ENCODE results near the gene SPDYE2. TPM values are rescaled to one million over a fixed set of nuclear protein-coding genes. Genes with fewer than 3 reads are reported as not detected.
"Not testable (repeated sequence)": the region's sequence is repeated elsewhere in the genome, so short reads cannot be mapped to it uniquely, and the experiment has no call there.

The SPDYE2 gene
- total RNA-seq, 2 experiments from 2014 or later = not detected

- H3K27ac ChIP-seq (ENCODE audit: low read depth, low read length, poor library complexity, severe bottlenecking); H3K4me1 ChIP-seq (ENCODE audit: insufficient read depth, low read length, poor library complexity, severe bottlenecking); BruUV-seq (replicated peaks); H3K9me3 ChIP-seq (ENCODE audit: low read length); POLR2A ChIA-PET; H4K20me1 ChIP-seq (ENCODE audit: insufficient read depth, low read length); H3K9me2 ChIP-seq (ENCODE audit: insufficient read depth, low read length); H3K79me2 ChIP-seq (ENCODE audit: insufficient read depth, low read depth, low read length); intact Hi-C loops (cut with micrococcal nuclease; ENCODE audit: unreplicated experiment); H2AFZ ChIP-seq (ENCODE audit: low read length); DNase-seq (ENCODE audit: low spot score); CTCF ChIA-PET (ENCODE audit: unreplicated experiment); H3K36me3 ChIP-seq (ENCODE audit: insufficient read depth, low read length); H3K4me2 ChIP-seq (ENCODE audit: low read length); H3K4me3 ChIP-seq (ENCODE audit: low read depth, low read length, poor library complexity, severe bottlenecking): not testable (repeated sequence)
Measured at GRCh38 chr7:102568620-102569019, 17.6 kb downstream of the SPDYE2 start.

GRCh38 chr7:102572261-102573239, 21.5 kb downstream of the SPDYE2 start, which contains the start of gene POLR2J3:
Gene POLR2J3 (minus strand): TSS chr7:102572583. CDS start chr7:102572521, 62 bp downstream.
- CTCF ChIA-PET (ENCODE audit: unreplicated experiment); H3K9me3 ChIP-seq (ENCODE audit: low read length); H3K36me3 ChIP-seq (ENCODE audit: insufficient read depth, low read length); H3K9me2 ChIP-seq (ENCODE audit: insufficient read depth, low read length); H4K20me1 ChIP-seq (ENCODE audit: insufficient read depth, low read length); H3K79me2 ChIP-seq (ENCODE audit: insufficient read depth, low read depth, low read length); H3K27ac ChIP-seq (ENCODE audit: low read depth, low read length, poor library complexity, severe bottlenecking); H3K4me1 ChIP-seq (ENCODE audit: insufficient read depth, low read length, poor library complexity, severe bottlenecking); H2AFZ ChIP-seq (ENCODE audit: low read length); BruUV-seq (replicated peaks); intact Hi-C loops (cut with micrococcal nuclease; ENCODE audit: unreplicated experiment): not testable (repeated sequence)
- Histone ChIP-seq H3K4me3 (ENCODE audit: low read depth, low read length, poor library complexity, severe bottlenecking) (peak within 1 kb of the TSS; percentile 72), H3K4me2 (ENCODE audit: low read length) (peak within 1 kb of the TSS; percentile 51; the same call in 1 of the 2 replicates)
- peak; percentile 93 for DNase-seq (ENCODE audit: low spot score)
- POLR2A ChIA-PET = interaction anchor here (0.6 to 0.7 kb wide), 2 partner anchors 479 to 1533 kb away, joined by 3 read pairs; no protein-coding TSS in a partner anchor
- peak; percentile 42 for TF ChIP-seq CTCF (conservative IDR thresholded peaks at IDR 0.05; ENCODE audit: low read length)

- H2AFZ ChIP-seq (ENCODE audit: low read length); H3K4me2 ChIP-seq (ENCODE audit: low read length); H3K9me2 ChIP-seq (ENCODE audit: insufficient read depth, low read length); H3K4me3 ChIP-seq (ENCODE audit: low read depth, low read length, poor library complexity, severe bottlenecking); H4K20me1 ChIP-seq (ENCODE audit: insufficient read depth, low read length); H3K36me3 ChIP-seq (ENCODE audit: insufficient read depth, low read length); POLR2A ChIA-PET; DNase-seq (ENCODE audit: low spot score); H3K4me1 ChIP-seq (ENCODE audit: insufficient read depth, low read length, poor library complexity, severe bottlenecking); H3K9me3 ChIP-seq (ENCODE audit: low read length); H3K27ac ChIP-seq (ENCODE audit: low read depth, low read length, poor library complexity, severe bottlenecking); intact Hi-C loops (cut with micrococcal nuclease; ENCODE audit: unreplicated experiment); CTCF ChIA-PET (ENCODE audit: unreplicated experiment); BruUV-seq (replicated peaks); H3K79me2 ChIP-seq (ENCODE audit: insufficient read depth, low read depth, low read length): not testable (repeated sequence)
Measured at GRCh38 chr7:102574607-102575006, 23.6 kb downstream of the SPDYE2 start.

GRCh38 chr7:102576363-102576762, 25.3 kb downstream of the SPDYE2 start:
- H3K9me3 ChIP-seq (ENCODE audit: low read length); H3K4me3 ChIP-seq (ENCODE audit: low read depth, low read length, poor library complexity, severe bottlenecking); intact Hi-C loops (cut with micrococcal nuclease; ENCODE audit: unreplicated experiment); H3K27ac ChIP-seq (ENCODE audit: low read depth, low read length, poor library complexity, severe bottlenecking); DNase-seq (ENCODE audit: low spot score); H3K79me2 ChIP-seq (ENCODE audit: insufficient read depth, low read depth, low read length); H3K9me2 ChIP-seq (ENCODE audit: insufficient read depth, low read length); H3K4me1 ChIP-seq (ENCODE audit: insufficient read depth, low read length, poor library complexity, severe bottlenecking); H3K36me3 ChIP-seq (ENCODE audit: insufficient read depth, low read length); CTCF ChIA-PET (ENCODE audit: unreplicated experiment); BruUV-seq (replicated peaks); H4K20me1 ChIP-seq (ENCODE audit: insufficient read depth, low read length); H3K4me2 ChIP-seq (ENCODE audit: low read length); H2AFZ ChIP-seq (ENCODE audit: low read length); POLR2A ChIA-PET: not testable (repeated sequence)

GRCh38 chr7:102577315-102578240, 26.6 kb downstream of the SPDYE2 start:
- POLR2A ChIA-PET = not testable (repeated sequence)

More at GRCh38 chr7:102577315-102578240, 26.6 kb downstream of the SPDYE2 start:
- H3K9me2 ChIP-seq (ENCODE audit: insufficient read depth, low read length); H3K36me3 ChIP-seq (ENCODE audit: insufficient read depth, low read length); BruUV-seq (replicated peaks); H3K79me2 ChIP-seq (ENCODE audit: insufficient read depth, low read depth, low read length); H3K4me2 ChIP-seq (ENCODE audit: low read length); H3K27ac ChIP-seq (ENCODE audit: low read depth, low read length, poor library complexity, severe bottlenecking); DNase-seq (ENCODE audit: low spot score); H3K4me3 ChIP-seq (ENCODE audit: low read depth, low read length, poor library complexity, severe bottlenecking); intact Hi-C loops (cut with micrococcal nuclease; ENCODE audit: unreplicated experiment); H2AFZ ChIP-seq (ENCODE audit: low read length); H3K4me1 ChIP-seq (ENCODE audit: insufficient read depth, low read length, poor library complexity, severe bottlenecking); H4K20me1 ChIP-seq (ENCODE audit: insufficient read depth, low read length); CTCF ChIA-PET (ENCODE audit: unreplicated experiment); H3K9me3 ChIP-seq (ENCODE audit: low read length): not testable (repeated sequence)
